GM20000 (cell line): ENCODE measurements around the gene SF3B2.

Source experiments
- DNase-seq: peaks from one replicate; pipeline ENCODE4 v3.0.0; 2012; ENCODE audit warnings: low spot score
- TF ChIP-seq, protein P1 (sequence below): IDR thresholded peaks from 2 replicates; pipeline ENCODE4 v1.5.1; 2012; ENCODE audit warnings: mild to moderate bottlenecking, control low read depth; ENCODE audit errors: extremely low read depth, missing control alignments

Gene SF3B2

DNA sequence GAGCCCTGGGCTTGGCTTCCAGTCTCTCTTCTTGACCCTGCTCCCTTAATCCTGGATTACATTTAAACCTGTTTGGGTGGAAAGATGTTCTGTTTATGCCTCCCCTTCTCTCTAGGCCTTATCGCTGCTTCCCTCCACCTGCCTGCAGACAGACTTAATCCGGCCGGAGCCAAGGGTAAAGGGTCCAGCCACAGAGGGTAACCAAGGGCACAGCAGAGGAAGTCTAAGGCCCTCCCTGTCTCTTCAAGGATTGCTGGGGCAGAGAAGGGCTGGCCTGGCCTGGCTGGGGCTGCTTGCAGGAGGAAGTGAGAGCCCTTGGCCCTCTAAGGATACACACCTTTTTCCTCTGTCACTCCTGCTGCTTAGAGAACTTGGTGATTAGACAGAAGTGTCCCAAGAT, 5.3 kb upstream of the SF3B2 start:
- no peak for DNase-seq
- TF ChIP-seq, protein P1, sequence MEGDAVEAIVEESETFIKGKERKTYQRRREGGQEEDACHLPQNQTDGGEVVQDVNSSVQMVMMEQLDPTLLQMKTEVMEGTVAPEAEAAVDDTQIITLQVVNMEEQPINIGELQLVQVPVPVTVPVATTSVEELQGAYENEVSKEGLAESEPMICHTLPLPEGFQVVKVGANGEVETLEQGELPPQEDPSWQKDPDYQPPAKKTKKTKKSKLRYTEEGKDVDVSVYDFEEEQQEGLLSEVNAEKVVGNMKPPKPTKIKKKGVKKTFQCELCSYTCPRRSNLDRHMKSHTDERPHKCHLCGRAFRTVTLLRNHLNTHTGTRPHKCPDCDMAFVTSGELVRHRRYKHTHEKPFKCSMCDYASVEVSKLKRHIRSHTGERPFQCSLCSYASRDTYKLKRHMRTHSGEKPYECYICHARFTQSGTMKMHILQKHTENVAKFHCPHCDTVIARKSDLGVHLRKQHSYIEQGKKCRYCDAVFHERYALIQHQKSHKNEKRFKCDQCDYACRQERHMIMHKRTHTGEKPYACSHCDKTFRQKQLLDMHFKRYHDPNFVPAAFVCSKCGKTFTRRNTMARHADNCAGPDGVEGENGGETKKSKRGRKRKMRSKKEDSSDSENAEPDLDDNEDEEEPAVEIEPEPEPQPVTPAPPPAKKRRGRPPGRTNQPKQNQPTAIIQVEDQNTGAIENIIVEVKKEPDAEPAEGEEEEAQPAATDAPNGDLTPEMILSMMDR = no peak

DNA sequence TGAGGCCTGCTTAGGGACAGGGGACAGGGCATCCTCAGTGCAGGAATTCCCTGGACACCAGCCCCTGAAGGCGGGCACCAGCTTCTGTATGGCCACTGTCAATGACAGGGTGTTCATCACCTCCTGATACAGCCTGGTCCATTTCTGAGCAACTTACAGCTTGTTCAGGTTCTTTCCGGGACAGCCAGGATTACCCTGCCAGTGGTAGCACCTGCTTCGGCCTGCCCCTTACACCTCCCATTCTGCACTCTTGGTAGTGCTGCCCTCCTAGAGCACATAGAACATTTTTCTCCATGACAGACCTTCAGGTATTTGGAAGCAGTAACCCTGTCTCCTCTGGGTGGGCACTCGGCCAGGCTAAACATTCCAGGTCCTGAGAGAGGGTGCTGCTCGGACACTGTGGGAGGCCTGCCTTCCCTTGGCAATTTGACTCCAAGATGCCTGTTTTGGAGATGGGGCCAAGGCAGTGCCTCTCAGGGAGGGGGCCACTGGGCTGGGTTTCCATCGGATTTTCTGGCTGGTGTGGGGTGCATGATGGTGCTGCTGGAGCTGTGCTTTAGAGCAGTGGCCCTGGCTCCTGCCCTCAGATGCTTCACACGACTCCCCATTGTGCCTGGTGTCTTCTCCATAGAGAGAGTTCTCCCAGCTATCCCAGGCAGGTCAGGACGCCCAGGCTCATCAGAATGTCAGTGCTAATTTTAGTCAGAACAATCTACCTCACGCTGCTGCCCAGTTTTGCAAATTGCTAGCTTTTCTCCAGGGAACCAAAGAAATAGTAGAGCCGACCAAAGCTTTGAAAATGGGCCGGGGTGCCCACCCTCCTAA, 4.4 kb upstream of the SF3B2 start:
- no peak for DNase-seq
- TF ChIP-seq, protein P1 = no peak

DNA sequence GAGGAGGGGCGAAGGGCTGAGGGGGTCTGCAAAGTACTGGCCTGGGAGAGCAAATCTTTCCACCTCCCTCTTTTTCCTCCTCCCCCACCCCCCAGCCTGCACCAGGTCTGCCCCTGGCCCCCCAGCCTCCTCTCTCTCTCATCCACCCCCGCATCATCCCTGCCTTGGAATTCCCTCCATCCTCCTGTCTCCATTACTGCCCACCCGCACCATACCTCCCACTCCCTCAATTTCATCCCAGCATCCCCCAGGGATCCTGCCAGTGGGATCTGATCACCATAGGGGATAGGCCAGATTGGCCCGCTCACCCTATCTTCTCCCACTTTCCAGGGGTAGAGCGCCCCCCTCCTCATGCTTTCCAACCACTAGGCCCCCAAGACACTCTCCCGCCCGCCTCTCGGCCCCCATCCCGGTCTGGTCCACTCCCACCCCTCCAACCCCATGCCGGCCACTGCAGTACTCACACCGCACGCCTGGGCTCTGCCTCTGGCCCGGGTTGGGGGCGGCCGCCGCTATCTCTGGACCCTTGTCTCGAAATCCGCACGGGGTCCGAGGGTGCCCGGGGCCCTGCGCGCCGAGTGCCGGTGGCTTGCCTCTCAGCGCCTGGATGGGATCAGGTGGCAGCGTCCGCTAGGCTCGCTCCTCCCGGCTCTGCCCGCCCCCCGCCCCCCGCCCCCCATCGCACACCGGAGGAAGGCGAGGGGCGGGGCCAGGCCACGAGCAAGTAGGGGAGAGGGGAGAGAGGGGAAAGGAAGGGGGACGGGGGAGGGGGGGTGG, 3.4 kb upstream of the SF3B2 start, which contains the start of gene GAL3ST3:
Gene GAL3ST3 (minus strand): TSS at position 615 of the 777 bp plus-strand sequence. CDS start 3,746 bp downstream, outside the sequence.
- TF ChIP-seq, protein P1 = no peak
- DNase-seq = no peak

DNA sequence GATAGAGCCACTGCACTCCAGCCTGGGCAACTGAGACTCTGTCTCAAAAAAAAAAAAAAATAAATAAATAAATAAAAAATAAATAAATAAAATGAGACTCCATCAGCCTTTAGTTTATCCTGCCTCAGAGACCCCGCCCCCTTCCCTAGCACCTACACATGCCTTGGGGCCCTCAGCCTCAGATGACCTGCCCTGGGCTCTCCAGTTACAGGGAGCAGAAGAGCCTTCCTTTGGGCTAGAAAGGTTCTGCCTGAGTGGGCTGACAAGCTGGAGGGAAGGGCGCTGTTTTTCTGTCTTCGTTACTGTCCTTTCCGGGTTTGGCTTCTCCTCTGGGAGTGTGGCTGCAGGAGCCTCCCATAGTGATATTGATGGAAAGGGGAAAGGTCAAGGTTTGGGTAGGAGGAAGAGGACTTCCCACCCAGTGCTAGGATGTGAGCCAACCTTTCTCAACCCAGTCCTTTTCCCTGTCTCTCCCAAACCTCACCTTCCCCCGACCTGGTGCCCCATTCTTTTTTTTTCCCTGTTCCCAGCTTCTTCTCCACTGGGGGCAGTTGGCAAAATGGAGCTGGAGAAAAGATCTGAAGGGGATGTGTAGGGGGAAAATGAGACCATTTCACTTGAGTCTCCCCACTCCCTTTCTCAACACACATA, 1.5 kb upstream of the SF3B2 start:
- TF ChIP-seq, protein P1 = no peak
- no peak for DNase-seq

DNA sequence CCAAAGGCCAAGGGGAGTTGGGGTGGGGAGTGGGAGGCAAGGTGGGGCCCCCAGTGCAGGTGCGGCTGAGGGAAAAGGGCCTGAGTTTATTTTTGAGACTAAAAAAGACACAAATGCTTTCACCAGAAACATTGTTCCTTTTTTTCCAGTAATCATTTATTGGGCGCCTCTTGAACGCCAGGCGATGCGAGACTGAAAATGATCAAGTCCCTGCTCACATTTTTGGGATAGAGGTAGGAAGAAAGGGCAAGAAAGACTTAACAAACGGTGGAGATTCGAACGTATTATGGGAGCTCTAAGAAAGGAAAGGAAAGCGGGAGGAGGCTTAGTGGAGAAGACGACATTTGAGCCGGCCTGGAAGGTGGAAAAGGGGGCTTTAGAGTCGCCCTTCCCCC, 796 bp upstream of the SF3B2 start:
- TF ChIP-seq, protein P1 = no peak
- no peak for DNase-seq

DNA sequence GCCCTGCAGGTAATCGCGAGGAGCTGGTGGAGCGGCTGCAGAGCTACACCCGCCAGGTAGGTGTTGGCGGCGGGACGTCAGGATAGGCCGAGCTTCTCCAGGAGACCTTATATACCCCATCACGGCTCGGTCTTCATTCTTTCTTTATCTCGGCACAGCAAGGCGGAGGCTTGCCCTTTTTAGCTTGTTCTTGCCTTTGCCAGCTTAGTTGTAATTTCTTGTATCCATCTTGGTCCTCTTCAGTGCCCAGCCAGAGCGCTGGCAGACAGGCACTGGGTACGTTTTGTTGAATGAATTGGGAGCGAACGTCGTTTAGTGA, 459 bp downstream of the SF3B2 start:
- TF ChIP-seq, protein P1 = no peak
- DNase-seq = no peak

DNA sequence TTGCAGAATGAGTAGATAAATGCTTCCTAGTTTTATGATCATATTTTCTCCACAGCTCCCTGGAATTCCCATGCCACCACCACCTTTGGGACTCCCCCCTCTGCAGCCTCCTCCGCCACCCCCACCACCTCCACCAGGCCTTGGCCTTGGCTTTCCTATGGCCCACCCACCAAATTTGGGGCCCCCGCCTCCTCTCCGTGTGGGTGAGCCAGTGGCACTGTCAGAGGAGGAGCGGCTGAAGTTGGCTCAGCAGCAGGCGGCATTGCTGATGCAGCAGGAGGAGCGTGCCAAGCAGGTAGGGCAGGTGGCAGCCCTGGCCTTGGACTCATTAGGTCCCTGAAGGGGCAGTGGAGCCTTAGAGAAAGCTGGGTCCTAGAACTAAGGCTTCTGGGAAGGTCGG, 2.9 kb downstream of the SF3B2 start:
- DNase-seq = no peak
- TF ChIP-seq, protein P1 = no peak
